GM19193 (cell line): ENCODE data around the gene FTSJ1.

Source experiments
- POLR2A ChIP-seq: IDR thresholded peaks from 4 replicates; pipeline ENCODE4 v1.6.1; 2011; ENCODE audit not compliant: insufficient read depth, insufficient read length; ENCODE audit errors: extremely low read depth

FTSJ1 gene

DNA sequence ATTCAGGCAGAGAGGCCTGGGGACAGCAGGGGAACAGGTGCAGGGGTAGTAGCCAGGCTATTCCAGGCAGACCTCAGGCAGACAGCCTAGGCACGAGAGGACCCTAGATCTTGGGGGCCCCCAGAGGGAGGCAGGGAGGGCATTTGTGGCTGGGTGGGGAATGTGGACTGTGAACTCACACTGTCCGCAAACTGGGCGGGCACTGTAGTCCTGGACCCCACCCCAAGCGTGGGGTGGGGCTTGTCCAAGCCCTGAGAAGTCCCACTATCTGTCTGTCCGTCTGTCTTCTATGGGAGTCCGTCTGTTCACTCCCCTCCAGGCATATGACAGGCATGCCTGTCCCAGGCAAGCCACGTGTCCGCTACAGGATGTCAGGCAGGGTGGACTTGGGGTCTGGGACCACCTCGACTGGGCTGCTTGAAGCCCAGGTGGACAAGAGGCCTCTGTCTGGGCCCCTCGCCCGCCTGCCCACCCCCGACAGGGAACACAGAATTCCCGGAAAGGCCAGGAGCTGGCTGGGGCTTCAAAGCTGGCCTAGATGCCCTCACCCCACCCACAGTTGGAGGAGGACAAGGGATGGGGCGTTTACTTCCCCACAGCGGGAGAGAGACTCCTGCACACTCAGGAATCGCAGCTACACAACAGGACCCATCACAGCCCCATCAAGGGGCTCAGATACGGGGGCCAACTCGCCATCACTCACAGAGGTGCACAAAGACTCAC is 5.7 kb upstream of the FTSJ1 start, which contains the start of gene SLC38A5:
Gene SLC38A5, minus strand, starts transcription at position 151 of the 723 bp plus-strand sequence. CDS start 2,336 bp downstream, outside the sequence.
- no peak for TF ChIP-seq POLR2A

- TF ChIP-seq POLR2A, result no peak
Measured at GRCh38 chrX:48470833-48471118, 5.2 kb upstream of the FTSJ1 start.

DNA sequence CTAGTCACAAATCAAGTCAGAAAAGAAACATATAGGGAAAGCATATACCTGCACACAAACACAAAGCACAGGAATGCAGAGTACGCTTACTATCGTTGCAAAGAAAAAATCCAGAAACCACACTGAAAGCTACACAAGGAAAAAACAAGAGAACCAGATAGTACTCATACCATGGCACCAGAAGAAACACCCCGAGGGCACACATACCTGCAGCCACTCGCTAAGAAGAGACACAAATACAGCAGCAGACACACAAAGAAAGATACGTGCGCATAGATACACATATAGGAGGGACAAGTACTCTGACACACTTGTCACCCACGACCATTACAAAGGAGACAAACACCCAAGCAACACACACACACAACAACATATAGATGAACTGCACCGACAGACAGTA is 4.5 kb upstream of the FTSJ1 start:
- no peak for TF ChIP-seq POLR2A

DNA sequence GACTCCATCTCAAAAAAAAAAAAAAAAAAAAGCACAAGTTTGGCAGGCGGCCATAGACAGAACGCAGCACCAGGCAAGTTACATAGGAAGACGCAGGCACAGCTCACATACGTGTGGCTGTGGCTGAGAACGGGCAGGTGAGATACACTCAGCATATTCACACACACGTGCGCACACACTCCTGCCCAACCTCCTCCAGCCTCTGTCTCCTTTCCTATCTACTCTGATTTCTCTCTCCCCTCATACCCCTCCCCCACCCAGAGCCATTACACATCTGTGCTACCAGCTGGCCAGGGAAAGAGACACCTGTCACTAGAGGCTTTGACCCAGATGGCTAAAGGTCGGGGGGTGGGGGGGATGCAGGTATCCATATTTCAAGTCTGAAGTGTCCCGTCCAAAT is 3.8 kb upstream of the FTSJ1 start:
- no peak for TF ChIP-seq POLR2A

GRCh38 chrX:48472851-48473703 is 2.9 kb upstream of the FTSJ1 start:
- no peak for TF ChIP-seq POLR2A

GRCh38 chrX:48473704-48473990 is 2.4 kb upstream of the FTSJ1 start:
- TF ChIP-seq POLR2A, result no peak

- TF ChIP-seq POLR2A, result no peak
Measured at GRCh38 chrX:48474127-48474526, 1.9 kb upstream of the FTSJ1 start.

GRCh38 chrX:48474581-48474980 is 1.4 kb upstream of the FTSJ1 start:
- no peak for TF ChIP-seq POLR2A

- no peak for TF ChIP-seq POLR2A
Measured at GRCh38 chrX:48475296-48475695, 703 bp upstream of the FTSJ1 start.

DNA sequence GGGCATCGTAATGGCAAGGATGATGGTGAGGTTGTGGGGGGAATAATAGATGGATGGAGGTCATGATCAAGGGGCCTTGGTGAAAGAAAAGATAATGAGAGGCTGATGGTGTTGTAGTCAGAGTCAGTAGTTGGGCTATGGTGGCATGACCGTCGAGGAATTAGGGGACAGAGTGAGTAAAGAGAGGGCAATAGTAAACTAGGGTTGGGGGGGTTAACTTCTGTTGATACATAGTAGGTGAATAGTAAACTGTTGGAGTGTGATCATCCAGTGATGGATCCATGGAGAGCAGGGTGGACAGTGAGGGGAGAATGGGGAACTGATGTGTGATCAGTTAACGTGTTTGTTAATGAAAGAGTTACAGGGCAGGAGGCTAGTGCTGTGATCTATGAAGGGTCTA is 920 bp downstream of the FTSJ1 start:
- no peak for TF ChIP-seq POLR2A

- no peak for TF ChIP-seq POLR2A
Measured at GRCh38 chrX:48477960-48478755, 2.2 kb downstream of the FTSJ1 start.

- TF ChIP-seq POLR2A, result no peak
Measured at GRCh38 chrX:48478806-48479205, 2.8 kb downstream of the FTSJ1 start.

DNA sequence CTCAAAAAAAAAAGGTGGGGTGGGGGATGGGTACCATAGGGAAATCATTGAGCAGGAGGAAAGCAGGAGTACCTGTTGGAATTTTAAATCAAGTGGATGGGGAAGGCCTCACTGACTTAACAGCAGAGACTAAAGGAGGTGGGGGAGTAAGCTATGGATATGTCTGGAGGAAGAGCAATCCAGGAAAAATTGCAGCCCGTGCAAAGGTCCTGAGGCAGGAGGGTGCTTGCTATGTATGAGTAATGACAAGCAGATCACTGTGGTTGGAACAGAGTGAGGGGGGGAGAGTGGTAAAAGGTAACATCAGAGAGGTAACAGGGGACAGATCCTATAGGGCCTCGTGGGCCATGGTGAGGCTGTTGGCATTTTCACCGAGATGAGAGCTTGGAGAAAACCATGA is 4.1 kb downstream of the FTSJ1 start:
- TF ChIP-seq POLR2A, result no peak

GRCh38 chrX:48480583-48480982 is 4.6 kb downstream of the FTSJ1 start:
- no peak for TF ChIP-seq POLR2A

- no peak for TF ChIP-seq POLR2A
Measured at GRCh38 chrX:48482526-48482925, 6.5 kb downstream of the FTSJ1 start.
